ENCODE data around the gene TSC22D4. TPM values are rescaled to one million over a fixed set of nuclear protein-coding genes. Genes with fewer than 3 reads are reported as not detected.

The TSC22D4 gene
- polyA plus RNA-seq, 5 donors, result 39.6 to 78.9 (median 55.3) TPM

DNA sequence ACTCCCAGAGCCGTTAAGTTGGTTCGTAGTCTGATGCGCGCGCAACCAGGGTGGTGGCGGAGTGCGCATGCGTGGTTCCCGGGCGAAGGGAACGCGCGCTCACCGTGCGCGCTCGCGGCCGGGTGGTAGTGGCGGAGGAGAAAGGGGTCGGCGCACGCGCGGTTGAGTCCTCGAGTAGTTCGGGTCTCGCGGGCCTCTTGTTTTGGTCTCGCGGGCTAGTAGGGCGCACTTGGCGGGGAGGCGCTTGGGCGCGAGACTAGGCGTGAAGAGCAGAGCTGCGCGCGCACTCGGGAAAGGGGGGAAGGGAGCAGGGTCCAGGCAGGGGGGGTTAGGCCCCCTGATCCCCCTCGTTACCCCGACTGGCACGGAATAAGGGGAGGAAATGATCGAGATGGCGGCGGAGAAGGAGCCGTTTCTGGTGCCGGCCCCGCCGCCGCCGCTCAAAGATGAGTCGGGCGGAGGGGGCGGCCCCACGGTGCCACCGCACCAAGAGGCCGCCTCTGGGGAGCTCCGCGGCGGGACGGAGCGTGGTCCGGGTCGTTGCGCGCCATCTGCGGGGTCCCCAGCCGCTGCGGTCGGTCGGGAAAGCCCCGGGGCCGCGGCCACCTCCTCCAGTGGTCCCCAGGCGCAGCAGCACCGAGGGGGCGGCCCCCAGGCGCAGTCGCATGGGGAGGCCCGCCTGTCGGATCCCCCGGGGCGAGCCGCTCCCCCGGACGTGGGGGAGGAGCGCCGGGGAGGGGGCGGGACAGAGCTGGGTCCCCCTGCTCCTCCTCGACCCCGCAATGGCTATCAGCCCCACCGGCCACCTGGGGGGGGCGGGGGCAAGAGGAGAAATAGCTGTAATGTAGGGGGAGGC lies 49.1 kb downstream of the TSC22D4 start, which contains the start of gene MEPCE:
TSS of gene MEPCE (plus strand) at position 195 of the 856 bp plus-strand sequence. CDS start at position 383, 188 bp downstream.
- DNase-seq, result peak; percentile 98

DNA sequence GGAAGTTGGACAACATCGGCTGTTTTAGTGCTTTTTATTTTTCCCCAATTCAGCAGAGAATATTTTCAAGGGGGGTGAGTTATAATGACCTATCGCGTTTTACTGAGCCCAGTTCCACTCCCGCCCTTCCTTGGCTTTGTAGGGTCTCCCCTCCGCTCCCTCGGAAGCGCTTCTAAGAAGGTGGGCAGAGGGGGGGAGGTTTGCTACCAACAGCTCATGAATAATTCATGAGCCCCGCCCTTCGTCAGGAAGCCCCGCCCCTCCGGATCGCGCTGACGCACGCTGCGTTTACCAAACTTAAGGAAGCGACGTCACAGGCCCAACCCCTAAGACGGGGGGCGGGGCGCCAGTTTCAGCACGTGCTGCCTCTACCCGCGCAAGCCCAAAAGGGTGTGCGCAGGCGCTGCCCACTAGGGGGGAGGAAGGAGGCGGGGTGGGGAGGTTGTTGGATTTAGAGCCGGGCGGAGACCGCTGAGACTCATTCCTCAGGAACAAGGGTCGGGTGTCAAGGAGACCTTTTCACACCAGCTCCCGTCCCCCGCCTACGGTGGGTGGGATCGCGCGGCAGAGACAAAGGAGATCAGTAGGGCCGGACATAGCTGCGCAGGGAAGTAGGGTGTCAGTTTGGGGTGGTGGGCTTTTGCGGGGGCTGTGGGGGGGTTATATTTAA lies 49.9 kb downstream of the TSC22D4 start:
- DNase-seq, result peak; percentile 100

DNA sequence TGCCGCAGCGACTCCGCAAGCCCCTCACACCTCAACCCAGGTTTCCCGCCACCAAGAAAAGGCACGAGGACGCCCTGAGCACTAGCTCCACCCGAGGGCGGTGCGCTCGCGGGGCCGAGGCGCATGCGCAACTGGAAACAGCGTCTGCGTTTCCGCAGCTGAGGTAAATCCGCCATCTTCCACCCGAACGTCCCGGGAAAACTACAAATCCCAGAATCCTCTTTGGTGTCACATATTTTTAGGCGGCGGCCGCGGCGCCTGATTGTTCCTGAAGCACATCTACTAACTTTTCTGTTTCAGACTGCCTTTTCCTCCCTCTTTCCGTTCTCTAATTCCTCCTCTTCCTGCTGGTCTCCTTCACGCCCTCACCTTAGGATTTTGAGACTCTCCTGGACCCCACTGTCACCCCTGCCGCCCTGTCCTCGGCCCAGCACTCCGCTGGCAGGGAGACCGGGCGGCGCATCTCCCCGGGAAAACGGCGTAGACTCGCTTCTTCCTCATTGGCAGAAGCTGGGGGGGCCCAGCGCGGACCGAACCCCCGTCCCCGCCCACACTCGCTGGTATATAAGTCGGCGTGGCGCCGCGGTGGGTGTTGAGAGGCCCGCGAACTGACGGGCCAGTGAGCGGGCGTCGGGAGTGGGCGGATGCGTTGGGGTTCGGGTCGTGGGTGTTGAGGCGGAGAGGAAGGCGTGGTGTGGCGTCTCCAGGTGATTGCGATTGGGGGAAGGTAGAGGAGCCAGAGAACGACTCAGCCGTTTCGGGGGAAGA lies 50.6 kb downstream of the TSC22D4 start, which contains the start of gene ZCWPW1:
TSS of gene ZCWPW1 (minus strand) at position 505 of the 768 bp plus-strand sequence. CDS start 8,054 bp downstream, outside the sequence.
- DNase-seq, result peak; percentile 96 to 97

DNA sequence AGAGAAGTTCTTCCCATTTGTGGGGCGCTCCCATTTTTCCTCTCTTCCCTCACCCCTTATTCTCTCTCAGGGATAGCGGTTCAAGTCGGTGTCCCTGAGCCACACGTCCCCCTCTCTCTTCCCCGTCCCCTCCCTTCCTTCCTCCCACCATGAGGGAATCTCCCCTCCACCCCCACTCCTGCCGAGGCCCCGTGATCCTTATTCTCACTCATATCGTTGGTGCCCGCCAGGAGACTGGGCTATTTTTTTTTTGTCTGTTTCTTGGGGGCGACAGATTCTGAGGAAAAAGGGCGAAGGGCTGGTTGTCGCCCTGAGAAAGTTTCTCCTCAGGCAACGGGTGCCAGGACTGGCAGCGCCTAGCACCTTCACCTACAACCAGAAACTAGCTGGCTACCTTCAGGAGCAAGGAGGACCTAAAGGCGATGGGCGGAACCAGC lies 51.2 kb downstream of the TSC22D4 start:
- no peak for DNase-seq

DNA sequence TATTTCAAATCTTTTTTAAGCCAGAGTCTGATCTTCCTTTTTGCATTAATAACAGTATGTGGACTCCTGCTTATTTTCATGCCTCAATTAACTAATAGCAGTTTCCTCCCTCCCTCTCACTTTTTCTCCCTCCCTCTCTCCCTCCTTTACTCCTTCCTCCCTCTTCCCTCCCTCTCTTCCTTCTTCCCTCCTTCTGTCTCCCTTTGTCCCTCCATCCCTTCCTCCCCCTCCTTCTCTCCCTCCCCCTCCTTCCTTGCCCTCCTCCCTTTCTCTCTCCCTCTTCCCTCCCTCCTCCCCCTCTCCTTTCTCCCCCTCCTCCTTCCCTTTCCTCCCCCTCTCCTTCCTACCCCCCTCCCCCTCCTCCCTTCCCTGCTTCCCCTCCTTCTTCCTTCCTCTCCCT lies 52.5 kb downstream of the TSC22D4 start:
- DNase-seq, result no peak

DNA sequence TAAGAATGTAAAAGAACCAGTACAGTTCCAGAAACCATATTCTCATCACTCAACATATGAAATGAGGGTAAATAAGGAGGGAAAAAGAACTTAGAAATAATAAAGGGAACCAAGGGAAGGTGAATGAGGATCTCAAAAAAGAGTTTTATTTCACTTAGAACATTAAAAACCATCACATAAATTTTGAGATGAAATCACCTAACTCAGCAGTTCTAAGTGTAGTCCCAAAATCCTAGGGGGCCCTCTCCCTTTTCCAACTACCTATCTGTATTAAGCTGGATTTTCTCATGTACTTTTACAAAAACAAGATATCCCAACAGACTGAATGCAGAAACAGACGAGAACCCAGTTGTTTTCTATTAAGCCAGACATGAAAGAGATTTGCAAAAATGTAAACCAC lies 53.7 kb downstream of the TSC22D4 start:
- DNase-seq, result no peak

DNA sequence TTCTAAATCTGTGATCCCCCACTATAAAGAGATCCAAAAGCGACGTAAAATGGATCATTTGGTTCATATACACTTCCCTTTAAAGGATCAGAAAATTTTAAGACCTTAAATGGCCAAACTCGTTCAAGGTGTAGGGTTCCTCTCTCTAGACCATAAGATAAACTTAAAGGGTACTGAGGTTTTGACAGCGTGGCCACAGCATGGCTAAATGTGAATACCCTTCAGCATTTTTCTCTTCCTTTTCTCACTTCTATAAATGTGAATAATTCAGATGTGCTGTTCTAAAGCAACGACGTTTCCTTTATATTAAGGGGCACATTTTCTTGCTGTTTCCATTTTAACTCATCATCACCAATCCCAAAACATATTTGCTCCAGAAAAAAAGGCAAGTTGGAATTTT lies 55.7 kb downstream of the TSC22D4 start:
- DNase-seq, result no peak

DNA sequence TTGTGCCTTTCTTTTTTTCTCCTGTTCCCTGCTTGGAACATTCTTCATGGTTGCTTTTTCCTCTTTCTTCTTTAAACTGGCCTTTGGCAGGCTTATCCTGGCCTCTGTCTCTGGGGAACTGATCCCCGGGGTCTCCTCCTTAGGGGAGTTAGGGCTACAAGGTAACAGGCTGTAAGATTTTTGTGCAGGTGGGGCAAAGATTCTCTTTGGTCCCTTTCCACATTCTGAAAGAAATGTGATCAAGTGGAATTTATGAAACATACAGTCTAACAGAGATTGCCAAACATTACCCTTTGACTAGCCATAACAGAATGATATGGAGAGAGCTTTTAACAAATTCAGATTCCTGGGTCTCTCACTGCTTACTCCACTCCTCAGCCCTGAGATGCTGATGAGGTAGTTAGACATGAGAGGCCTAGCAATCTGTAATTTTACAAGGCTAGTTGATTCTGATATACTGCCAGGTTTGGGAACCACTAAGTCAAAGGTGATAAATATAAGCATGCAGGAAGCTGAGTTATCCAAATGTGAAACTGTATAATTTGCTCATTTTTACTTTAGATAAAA lies 59.3 kb downstream of the TSC22D4 start:
- no peak for DNase-seq

DNA sequence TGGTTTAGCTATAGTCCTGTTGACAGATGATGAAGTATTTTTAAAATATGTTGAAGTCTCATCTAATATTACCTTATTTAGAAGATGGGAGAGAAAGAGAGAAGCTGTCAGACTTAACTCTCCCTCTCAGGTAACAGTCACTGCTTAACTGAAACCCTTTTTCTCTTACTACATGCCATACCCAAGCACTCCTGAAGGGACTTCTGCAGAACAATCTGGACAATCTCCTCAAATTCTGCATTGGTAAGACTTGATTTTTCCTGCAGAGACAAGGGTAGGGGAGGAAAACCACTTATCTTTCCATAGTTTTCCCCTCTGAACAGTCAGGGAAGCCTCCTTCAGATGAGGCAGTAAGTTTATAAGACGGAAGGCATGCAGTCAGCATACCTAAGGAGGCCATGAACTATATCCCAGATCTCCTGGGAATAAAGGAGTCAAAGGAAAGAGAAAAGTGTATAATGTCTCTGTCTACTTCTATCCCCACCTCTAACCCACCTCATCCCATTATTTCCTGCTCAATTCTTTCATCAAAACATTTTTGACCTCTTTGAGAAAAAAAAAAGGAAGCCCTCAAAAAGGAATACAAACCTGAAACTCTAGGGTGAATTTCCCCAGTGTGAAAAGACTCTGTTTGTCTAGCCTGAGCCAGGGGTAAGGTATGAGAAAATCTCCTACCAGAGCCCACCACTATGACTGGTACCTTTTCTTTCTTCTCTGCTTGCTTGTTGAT lies 59.9 kb downstream of the TSC22D4 start:
- DNase-seq, result no peak

Other genes starting within 250 kb of the TSC22D4 start
- gene SPDYE3, start 171.5 kb downstream of the TSC22D4 start, polyA plus RNA-seq (ENCODE audit: insufficient read depth in 1 of 5, insufficient read length in 5 of 5, low replicate concordance in 1 of 5), result 1 to 10 TPM; 5.7 to 7.4 (median 6.7) TPM
- 10 to 100 TPM; 30.4 to 52.3 (median 39.1) TPM for gene PILRB, start 121.1 kb downstream of the TSC22D4 start, polyA plus RNA-seq (ENCODE audit: insufficient read depth in 1 of 5, insufficient read length in 5 of 5, low replicate concordance in 1 of 5)
- gene PILRA, start 105.7 kb downstream of the TSC22D4 start, polyA plus RNA-seq (ENCODE audit: insufficient read depth in 1 of 5, insufficient read length in 5 of 5, low replicate concordance in 1 of 5), result 1 to 10 TPM; 3.2 to 6.3 (median 6.1) TPM
- 10 to 100 TPM in 1 of 5 donors, 1 to 10 TPM in 4; 8.2 to 10.4 (median 8.6) TPM for gene ZCWPW1, start 50.5 kb downstream of the TSC22D4 start, polyA plus RNA-seq (ENCODE audit: insufficient read depth in 1 of 5, insufficient read length in 5 of 5, low replicate concordance in 1 of 5)
- gene MEPCE, start 49.4 kb downstream of the TSC22D4 start, polyA plus RNA-seq (ENCODE audit: insufficient read depth in 1 of 5, insufficient read length in 5 of 5, low replicate concordance in 1 of 5), result 10 to 100 TPM; 39.7 to 51.2 (median 43.3) TPM
- 10 to 100 TPM; 12.3 to 28.4 (median 16.8) TPM for gene PPP1R35, start 42.7 kb downstream of the TSC22D4 start, polyA plus RNA-seq (ENCODE audit: insufficient read depth in 1 of 5, insufficient read length in 5 of 5, low replicate concordance in 1 of 5)
- 1 to 10 TPM; 2.0 to 6.2 (median 4.0) TPM for gene SPACDR, start 15.0 kb downstream of the TSC22D4 start, polyA plus RNA-seq (ENCODE audit: insufficient read depth in 1 of 5, insufficient read length in 5 of 5, low replicate concordance in 1 of 5)
- gene NYAP1, start 4.7 kb upstream of the TSC22D4 start, polyA plus RNA-seq (ENCODE audit: insufficient read depth in 1 of 5, insufficient read length in 5 of 5, low replicate concordance in 1 of 5), result 1 to 10 TPM; 2.3 to 5.3 (median 3.0) TPM
- gene AGFG2, start 60.0 kb upstream of the TSC22D4 start, polyA plus RNA-seq (ENCODE audit: insufficient read depth in 1 of 5, insufficient read length in 5 of 5, low replicate concordance in 1 of 5), result 10 to 100 TPM; 21.0 to 34.8 (median 29.5) TPM
- gene SAP25, start 94.7 kb upstream of the TSC22D4 start, polyA plus RNA-seq (ENCODE audit: insufficient read depth in 1 of 5, insufficient read length in 5 of 5, low replicate concordance in 1 of 5), result 10 to 100 TPM in 1 of 5 donors, 1 to 10 TPM in 4; 2.8 to 12.8 (median 6.8) TPM
- 10 to 100 TPM; 32.9 to 83.5 (median 58.0) TPM for gene LRCH4, start 106.9 kb upstream of the TSC22D4 start, polyA plus RNA-seq (ENCODE audit: insufficient read depth in 1 of 5, insufficient read length in 5 of 5, low replicate concordance in 1 of 5)
- 1 to 10 TPM; 4.0 to 4.8 (median 4.5) TPM for gene FBXO24, start 107.1 kb upstream of the TSC22D4 start, polyA plus RNA-seq (ENCODE audit: insufficient read depth in 1 of 5, insufficient read length in 5 of 5, low replicate concordance in 1 of 5)
- 100 to 1,000 TPM; 140 to 265 (median 179) TPM for gene PCOLCE, start 123.1 kb upstream of the TSC22D4 start, polyA plus RNA-seq (ENCODE audit: insufficient read depth in 1 of 5, insufficient read length in 5 of 5, low replicate concordance in 1 of 5)
- gene MOSPD3, start 133.3 kb upstream of the TSC22D4 start, polyA plus RNA-seq (ENCODE audit: insufficient read depth in 1 of 5, insufficient read length in 5 of 5, low replicate concordance in 1 of 5), result 10 to 100 TPM; 25.3 to 40.0 (median 30.8) TPM
- gene TFR2, start 162.3 kb upstream of the TSC22D4 start, polyA plus RNA-seq (ENCODE audit: insufficient read depth in 1 of 5, insufficient read length in 5 of 5, low replicate concordance in 1 of 5), result 1 to 10 TPM; 1.1 to 4.6 (median 1.6) TPM
- under 1 TPM in 3 of 5 donors, not detected in 2; 0.13 to 0.40 (median 0.28) TPM for gene ACTL6B, start 177.2 kb upstream of the TSC22D4 start, polyA plus RNA-seq (ENCODE audit: insufficient read depth in 1 of 5, insufficient read length in 5 of 5, low replicate concordance in 1 of 5)
- gene GNB2, start 194.5 kb upstream of the TSC22D4 start, polyA plus RNA-seq (ENCODE audit: insufficient read depth in 1 of 5, insufficient read length in 5 of 5, low replicate concordance in 1 of 5), result 100 to 1,000 TPM; 131 to 271 (median 184) TPM
- 10 to 100 TPM; 30.4 to 52.9 (median 42.0) TPM for gene GIGYF1, start 215.0 kb upstream of the TSC22D4 start, polyA plus RNA-seq (ENCODE audit: insufficient read depth in 1 of 5, insufficient read length in 5 of 5, low replicate concordance in 1 of 5)
- 10 to 100 TPM; 15.0 to 31.3 (median 18.0) TPM for gene POP7, start 226.9 kb upstream of the TSC22D4 start, polyA plus RNA-seq (ENCODE audit: insufficient read depth in 1 of 5, insufficient read length in 5 of 5, low replicate concordance in 1 of 5)
- under 1 TPM in 4 of 5 donors, not detected in 1; 0.13 to 0.24 (median 0.16) TPM for gene EPO, start 241.3 kb upstream of the TSC22D4 start, polyA plus RNA-seq (ENCODE audit: insufficient read depth in 1 of 5, insufficient read length in 5 of 5, low replicate concordance in 1 of 5)